GM12873 (cell line): ENCODE results near the gene CLSTN3.

Source experiments
- TF ChIP-seq, protein P1 (sequence below): IDR thresholded peaks from 2 replicates; pipeline ENCODE4 v1.5.1; 2012; ENCODE audit warnings: low read depth, mild to moderate bottlenecking, moderate library complexity, low read length, control low read depth; ENCODE audit not compliant: insufficient read depth; ENCODE audit errors: missing control alignments

Gene CLSTN3

DNA sequence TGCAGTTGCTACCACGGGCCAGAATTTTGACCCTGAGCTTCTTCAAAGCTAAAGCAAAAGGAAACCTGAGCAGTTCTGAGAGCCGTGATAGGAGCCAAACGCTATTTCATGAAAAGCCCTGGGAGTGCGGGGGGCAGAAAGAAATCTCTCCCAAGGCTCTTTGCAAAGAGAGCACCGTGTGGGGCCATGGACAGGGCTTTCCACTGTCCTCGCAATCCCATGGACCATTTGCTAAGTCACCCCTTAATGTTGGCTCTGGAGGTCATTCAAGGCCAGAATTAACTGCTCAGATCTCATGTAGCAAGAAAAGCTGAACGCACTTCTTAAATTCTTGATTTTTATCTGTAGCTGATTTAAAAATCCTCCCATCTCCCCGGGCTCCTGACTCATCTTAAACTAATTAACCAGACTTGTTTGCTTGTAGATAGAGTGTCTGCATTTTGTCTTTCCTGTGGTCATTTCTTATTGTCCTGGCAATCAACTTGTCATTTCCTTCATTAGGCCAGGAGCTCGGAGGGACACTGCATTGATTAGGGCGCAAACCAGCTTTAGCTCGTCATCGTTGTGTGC, 24.8 kb downstream of the CLSTN3 start:
- TF ChIP-seq, protein P1, sequence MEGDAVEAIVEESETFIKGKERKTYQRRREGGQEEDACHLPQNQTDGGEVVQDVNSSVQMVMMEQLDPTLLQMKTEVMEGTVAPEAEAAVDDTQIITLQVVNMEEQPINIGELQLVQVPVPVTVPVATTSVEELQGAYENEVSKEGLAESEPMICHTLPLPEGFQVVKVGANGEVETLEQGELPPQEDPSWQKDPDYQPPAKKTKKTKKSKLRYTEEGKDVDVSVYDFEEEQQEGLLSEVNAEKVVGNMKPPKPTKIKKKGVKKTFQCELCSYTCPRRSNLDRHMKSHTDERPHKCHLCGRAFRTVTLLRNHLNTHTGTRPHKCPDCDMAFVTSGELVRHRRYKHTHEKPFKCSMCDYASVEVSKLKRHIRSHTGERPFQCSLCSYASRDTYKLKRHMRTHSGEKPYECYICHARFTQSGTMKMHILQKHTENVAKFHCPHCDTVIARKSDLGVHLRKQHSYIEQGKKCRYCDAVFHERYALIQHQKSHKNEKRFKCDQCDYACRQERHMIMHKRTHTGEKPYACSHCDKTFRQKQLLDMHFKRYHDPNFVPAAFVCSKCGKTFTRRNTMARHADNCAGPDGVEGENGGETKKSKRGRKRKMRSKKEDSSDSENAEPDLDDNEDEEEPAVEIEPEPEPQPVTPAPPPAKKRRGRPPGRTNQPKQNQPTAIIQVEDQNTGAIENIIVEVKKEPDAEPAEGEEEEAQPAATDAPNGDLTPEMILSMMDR: no peak

DNA sequence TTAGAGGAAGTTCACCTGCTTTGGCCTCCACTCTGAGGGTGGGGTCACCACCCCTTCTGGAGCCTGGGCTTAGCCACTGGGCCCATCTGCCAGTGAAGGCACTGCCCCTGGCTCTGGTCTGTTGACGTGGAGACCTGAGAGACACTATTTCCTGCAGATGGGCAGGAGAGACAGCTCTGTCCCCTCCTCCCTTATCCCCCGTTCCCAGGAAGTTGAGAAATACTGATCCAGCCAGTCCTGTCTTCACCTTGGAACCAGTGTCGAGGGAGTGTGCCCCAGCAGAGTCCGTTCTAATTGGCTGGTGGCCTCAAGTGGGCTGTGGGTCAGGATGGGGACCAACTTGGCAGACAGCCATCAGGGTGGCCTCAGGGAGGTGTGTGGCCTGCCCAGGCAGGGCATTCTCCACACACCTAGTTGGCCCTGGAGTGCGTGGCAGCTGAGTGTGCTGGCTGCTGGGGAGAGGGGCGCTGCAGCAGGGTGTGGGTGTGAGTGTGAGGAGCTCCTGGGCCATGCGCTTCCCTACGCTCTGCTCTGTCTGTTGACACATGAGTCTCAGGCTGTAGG, 25.4 kb downstream of the CLSTN3 start:
- TF ChIP-seq, protein P1: no peak

DNA sequence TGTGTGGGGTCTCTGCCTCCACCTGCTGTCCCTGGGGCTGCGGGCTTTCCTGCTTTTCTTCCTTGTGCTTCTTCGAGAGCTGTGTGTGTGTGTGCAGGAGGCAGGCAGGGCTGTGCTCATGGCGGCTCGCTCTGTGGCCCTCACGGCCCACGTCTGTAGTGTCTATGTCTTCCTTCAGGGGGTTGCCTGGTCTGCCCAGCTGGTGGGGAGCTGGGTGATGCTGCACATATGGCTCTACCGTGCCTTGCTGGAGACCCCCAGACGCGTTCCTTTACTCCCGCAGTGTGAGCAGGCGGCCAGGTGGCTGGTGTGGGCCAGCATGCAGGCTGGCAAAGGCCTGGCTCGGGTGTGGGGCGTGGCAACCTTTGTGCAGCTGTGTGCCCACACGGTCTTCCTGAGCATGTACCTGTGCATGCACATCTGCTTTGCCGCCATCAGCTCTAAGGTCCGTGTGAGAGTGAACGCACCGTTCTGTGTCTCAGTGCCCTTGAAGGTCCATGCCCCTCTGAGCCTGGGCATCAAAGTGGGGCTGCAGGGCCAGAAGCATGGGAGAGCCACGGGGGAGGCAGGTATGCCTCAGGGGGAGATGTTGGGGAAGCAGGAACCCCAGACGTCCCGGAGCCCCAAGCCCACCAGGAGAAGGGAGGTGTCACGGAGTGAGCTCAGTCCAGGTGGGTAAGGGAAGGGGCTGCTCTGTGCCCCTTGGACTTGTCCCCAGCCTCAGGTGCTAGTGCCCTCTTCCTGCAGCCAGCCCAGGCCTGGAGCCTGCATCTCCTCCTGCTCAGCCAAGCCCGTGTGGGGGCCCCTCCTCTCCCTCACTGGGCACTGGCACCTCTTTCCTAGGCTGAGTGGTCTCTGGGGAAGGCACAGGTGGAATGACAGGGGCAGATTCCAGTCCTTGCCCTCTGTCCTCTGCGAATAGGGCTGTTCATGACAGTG, 26.4 kb downstream of the CLSTN3 start:
- TF ChIP-seq, protein P1: no peak

DNA sequence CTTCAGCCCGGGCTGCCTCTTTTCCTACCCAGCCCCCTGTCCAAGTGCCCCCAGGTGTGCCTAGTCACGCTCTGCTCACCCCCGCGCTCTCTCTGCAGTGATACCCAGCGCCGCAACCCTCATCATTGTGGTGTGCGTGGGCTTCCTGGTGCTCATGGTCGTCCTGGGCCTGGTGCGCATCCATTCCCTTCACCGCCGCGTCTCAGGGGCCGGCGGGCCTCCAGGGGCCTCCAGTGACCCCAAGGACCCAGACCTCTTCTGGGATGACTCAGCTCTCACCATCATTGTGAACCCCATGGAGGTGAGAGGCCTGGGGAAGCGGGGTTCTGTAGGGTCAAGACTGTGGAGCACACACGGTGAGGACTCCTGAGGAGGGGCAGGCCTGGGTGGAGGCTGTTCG, 27.2 kb downstream of the CLSTN3 start:
- TF ChIP-seq, protein P1: no peak

GRCh38 chr12:7158781-7159609, 28.8 kb downstream of the CLSTN3 start:
- TF ChIP-seq, protein P1: no peak

- TF ChIP-seq, protein P1: no peak
Observed at GRCh38 chr12:7160183-7160582, 30.0 kb downstream of the CLSTN3 start.
